HG02938 (cell line): ENCODE data around the gene RGS3.

Experiments used
- ATAC-seq: cut with Tn5 transposase; IDR thresholded peaks from one replicate; pipeline ENCODE4 v1.9.1; 2021; ENCODE audit warnings: mild to moderate bottlenecking, moderate library complexity; ENCODE audit not compliant: unreplicated experiment

Gene RGS3

GRCh38 chr9:113528088-113528487, 64.6 kb downstream of the RGS3 start:
- ATAC-seq, result no peak

- no peak for ATAC-seq
Measured at GRCh38 chr9:113528811-113529210, 65.3 kb downstream of the RGS3 start.

GRCh38 chr9:113529336-113530009, 65.9 kb downstream of the RGS3 start:
- no peak for ATAC-seq

- no peak for ATAC-seq
Measured at GRCh38 chr9:113530022-113530635, 66.6 kb downstream of the RGS3 start.

- ATAC-seq, result no peak
Measured at GRCh38 chr9:113530942-113531341, 67.4 kb downstream of the RGS3 start.

GRCh38 chr9:113531919-113532808, 68.6 kb downstream of the RGS3 start:
- ATAC-seq, result no peak

GRCh38 chr9:113532809-113533190, 69.3 kb downstream of the RGS3 start:
- ATAC-seq, result no peak

GRCh38 chr9:113533335-113534225, 70.1 kb downstream of the RGS3 start:
- no peak for ATAC-seq

GRCh38 chr9:113535756-113536155, 72.2 kb downstream of the RGS3 start:
- ATAC-seq, result no peak

GRCh38 chr9:113536166-113536482, 72.6 kb downstream of the RGS3 start:
- no peak for ATAC-seq

GRCh38 chr9:113536483-113537228, 73.1 kb downstream of the RGS3 start:
- ATAC-seq, result no peak

- ATAC-seq, result no peak
Measured at GRCh38 chr9:113537229-113537810, 73.8 kb downstream of the RGS3 start.

- no peak for ATAC-seq
Measured at GRCh38 chr9:113538131-113538530, 74.6 kb downstream of the RGS3 start.

GRCh38 chr9:113538701-113539430, 75.3 kb downstream of the RGS3 start:
- no peak for ATAC-seq

- ATAC-seq, result no peak
Measured at GRCh38 chr9:113540466-113540865, 76.9 kb downstream of the RGS3 start.

- no peak for ATAC-seq
Measured at GRCh38 chr9:113541019-113541900, 77.7 kb downstream of the RGS3 start.

- no peak for ATAC-seq
Measured at GRCh38 chr9:113542006-113542405, 78.5 kb downstream of the RGS3 start.

- no peak for ATAC-seq
Measured at GRCh38 chr9:113542741-113543140, 79.2 kb downstream of the RGS3 start.
